ENCODE data around the gene C12orf76.

DNA sequence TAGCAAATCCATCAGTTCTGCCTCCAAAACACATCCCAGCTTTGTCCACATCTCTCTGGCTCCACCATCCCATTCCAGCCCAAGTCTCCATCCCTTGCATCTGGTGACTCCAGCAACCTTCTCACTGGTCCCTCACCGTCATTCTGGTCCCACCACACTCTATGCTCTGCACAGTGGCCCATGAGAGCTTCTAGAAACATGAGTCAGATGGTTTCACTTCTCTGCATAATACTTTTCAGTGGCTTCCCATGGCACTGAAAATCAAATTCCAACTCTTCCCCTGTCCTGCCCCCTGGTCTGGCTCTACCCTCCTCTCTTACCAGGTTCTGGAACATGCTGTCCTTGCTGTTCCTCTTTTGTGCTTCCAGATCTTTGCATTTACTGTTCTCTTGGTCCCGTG lies 17.2 kb upstream of the C12orf76 start:
- TF ChIP-seq, protein P1, sequence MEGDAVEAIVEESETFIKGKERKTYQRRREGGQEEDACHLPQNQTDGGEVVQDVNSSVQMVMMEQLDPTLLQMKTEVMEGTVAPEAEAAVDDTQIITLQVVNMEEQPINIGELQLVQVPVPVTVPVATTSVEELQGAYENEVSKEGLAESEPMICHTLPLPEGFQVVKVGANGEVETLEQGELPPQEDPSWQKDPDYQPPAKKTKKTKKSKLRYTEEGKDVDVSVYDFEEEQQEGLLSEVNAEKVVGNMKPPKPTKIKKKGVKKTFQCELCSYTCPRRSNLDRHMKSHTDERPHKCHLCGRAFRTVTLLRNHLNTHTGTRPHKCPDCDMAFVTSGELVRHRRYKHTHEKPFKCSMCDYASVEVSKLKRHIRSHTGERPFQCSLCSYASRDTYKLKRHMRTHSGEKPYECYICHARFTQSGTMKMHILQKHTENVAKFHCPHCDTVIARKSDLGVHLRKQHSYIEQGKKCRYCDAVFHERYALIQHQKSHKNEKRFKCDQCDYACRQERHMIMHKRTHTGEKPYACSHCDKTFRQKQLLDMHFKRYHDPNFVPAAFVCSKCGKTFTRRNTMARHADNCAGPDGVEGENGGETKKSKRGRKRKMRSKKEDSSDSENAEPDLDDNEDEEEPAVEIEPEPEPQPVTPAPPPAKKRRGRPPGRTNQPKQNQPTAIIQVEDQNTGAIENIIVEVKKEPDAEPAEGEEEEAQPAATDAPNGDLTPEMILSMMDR (IDR thresholded peaks at IDR 0.05; ENCODE audit: low read depth, low read length) = no peak
- TF ChIP-seq EZH2phosphoT487 (IDR thresholded peaks at IDR 0.05; ENCODE audit: low read depth) = no peak
